ENCODE measurements around the gene ABR.
"Not testable (repeated sequence)": the region's sequence is repeated elsewhere in the genome, so short reads cannot be mapped to it uniquely, and the experiment has no call there.

ABR gene

DNA sequence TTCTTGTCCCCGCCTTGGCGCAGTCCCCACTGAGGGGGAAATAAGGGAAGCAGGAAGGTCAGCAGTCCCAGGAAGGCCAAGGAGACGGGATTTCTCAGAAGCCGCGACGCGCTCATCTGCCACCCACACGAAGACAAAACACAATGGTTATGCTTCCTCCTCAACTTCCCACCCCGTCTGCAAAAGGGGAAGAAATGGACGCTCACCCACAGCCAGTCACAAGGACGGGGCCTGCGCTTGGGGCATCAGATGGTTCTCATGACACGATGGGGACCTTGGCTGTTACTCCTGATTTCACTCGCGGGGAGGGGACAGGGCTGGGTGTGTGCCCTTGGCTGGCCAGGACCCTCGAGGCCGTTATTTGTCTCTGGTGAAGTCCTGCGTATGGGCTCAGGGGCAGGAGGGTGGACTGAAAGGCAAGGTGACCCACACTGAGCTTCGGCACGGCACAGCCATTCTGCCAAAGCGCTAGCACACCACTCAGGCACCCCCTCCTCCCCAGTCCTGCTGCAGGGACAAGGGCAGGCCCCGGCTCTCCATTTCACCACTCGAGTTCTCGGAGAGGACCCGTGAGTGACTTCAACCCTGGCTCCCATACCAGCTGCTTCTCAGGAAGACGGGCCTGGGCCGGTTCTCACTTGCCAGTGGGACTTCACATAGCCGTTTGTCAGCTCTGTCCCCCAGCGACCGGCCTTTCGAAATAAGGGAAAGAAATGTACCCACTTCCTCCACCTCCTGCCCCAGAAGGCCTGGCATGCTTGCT lies 84.5 kb downstream of the ABR start:
- no peak for DNase-seq (ENCODE audit: low read depth, low spot score)

DNA sequence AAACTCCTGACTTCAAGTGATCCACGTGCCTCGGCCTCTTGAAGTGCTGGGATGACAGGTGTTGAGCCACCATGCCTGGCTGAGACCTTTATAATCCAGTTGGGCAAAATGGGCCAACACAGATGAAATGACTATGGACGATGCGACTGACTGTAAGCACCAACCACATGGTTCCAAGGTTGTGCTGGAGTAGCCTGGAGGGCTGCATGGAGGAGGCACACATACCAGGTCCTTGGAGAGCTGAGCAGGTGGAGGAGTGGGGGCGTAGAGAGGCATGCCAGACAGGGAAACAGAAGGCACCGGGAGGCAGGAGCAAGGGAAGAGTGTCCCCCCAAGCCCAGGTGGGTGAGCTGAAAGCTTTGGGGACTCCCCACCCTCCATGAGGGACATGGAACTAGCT lies 85.2 kb downstream of the ABR start:
- no peak for DNase-seq (ENCODE audit: low read depth, low spot score)

DNA sequence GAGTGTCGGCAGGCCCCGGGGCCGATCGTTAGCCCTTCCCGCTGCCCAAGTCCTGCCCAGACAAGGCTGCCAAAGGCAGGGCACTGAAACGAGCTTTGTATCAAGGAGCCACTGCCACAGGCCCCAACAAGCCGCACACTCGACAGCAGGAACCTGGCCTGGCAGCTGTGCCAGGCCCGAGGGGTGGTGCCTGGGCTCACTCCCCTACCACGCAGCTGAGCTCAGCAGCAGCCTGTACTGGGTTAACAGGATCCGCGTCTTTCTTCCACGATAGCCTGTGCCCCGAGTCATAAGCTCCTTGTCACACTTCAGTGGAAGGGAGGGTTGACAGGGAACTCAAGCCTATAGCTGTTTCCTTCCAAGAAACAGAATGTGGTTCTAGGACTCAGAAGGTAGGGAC lies 87.9 kb downstream of the ABR start:
- DNase-seq (ENCODE audit: low read depth, low spot score): no peak

DNA sequence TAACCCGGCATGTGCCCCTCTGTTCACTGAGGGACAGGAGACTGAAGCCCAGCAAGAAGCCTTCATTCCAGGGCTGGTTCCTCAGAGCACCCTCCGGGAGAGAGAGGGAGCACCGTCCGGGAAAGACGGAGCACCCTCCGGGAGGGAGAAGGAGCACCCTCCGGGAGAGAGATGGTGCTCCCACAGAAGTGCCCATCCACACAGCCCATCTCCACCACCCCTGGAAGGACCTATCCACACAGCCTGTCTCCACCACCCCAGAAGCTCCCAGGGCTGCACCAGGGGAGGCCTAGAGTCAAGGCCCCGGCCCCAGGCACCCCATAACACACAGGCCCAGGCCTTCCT lies 88.6 kb downstream of the ABR start:
- no peak for DNase-seq (ENCODE audit: low read depth, low spot score)

DNA sequence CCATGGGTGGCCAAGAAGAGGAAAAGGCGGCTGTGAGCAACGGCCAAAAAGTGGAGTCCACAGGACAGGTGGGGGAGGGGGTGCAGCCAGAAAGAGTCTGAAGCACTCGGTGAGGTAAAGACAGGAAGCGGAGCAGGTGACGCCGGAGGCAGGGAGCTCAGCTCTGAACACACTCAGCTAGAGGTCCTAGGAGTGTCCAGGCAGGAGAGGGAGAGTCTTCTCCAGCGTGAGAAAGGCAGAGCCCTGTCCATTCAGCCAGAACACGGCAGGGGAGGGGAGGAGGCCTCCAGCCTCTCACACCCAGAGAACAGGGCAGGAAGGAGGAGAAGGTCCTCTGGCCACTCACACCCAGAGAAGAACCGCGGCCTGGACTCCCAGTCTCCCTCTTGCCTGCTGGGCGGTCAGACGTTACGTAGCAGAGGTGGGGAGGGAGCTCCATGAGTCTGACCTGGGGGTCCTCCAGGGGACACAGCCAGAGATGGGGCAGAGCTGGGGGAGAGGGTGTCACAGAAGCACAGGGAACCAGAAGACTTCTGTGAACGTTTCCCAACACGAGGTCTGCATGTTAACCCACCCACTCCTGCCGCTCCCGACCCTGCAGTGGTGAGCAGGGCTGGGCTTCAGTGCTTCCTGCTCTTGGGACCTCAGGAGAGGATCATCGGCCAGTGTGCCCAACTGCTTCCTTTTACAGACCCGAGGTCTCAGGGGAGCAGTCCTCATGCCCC lies 89.2 kb downstream of the ABR start:
- DNase-seq (ENCODE audit: low read depth, low spot score): no peak

DNA sequence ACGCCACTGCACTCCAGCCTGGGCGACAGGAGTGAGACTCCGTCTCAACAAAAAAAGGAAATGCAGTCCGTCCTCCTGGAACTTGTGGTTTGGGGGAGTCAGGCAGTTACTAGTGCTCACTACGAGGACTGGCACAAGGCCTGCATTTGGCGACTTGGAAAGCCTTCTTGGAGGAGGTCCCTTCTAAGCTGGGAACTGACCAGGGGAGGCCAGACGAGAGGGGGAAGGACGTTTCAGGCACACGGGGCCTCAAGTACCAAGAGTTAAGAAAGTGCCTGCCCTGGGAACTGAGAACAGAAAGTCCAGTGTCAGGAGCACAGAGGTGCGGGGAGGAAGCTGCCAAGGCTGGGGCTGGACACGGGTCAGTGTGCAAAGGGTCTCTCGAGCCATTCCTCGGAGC lies 89.9 kb downstream of the ABR start:
- DNase-seq (ENCODE audit: low read depth, low spot score): no peak

DNA sequence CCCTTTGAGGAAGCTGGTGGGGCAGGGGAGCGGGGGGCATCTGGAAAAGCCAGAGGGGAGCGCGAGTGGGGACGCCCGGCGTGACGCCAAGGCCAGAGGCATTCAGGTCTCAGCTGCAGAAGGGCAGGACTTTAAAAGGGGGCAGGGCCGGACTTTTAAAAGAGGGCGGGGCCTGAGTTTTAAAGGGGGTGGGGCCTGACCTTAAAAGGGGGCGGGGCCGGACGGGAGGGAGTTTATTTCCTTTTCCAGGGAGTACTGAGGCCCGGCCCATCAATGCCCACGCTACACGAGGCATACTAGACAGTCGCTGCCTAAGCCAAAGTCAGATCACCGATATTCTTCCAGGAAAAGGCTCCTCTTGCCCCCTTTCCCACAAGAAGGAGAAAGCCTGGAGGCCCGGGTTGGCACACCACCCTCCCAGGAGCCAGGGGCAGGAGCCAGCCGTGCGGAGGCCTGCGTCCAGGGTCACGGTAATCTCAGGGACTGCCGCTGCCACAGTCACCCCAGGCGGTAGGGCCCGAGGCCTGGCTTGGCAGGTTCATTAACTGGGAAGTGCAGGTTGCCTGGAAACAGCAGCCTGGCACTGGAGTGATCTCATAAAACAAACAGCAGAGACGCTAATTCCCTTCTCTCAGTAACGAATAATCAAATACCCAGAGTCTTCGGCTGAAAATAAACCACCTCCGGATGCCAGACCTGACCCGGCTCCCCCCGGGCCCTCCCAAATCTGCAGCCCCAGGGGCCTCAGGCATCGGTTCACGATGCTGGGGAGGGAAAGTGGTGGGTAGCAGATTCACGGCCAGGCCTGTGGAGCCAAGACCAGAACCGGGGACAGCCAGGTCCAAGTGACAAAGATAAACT lies 92.2 kb downstream of the ABR start:
- no peak for DNase-seq (ENCODE audit: low read depth, low spot score)

DNA sequence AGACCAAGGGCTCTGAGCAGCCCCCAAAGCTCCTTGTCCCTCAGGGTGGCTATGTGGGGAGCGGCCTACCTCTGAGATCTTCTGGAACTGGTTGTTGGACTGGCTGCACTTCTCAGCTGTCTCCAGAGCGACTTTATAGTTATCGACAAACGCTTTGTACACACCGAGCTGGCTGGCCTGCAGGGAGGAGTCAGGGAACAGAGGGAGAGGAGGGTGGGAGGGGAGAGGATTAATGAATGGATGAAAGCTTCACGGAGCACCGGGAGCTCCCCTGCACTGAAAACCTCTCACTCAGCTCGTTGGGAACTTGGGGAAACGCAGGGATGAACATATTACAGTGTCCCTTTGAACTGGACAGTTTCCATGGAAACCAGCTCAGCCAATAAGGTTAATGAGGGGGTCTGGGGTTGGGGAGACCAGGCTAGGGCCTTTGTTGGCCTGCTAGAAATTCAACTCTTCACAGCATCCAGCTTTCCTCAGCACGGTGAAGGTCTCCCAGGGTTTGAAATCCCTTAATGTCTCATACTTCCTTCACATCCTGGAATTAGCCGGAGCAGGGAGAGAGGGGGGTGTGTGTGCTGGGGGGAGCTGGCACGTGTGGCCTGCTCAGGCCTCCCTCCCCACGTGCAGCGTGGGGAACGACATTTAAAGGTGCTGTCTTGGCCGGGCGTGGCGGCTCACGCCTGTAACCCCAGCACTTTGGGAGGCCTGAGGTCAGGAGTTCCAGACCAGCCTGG lies 96.2 kb downstream of the ABR start:
- no peak for DNase-seq (ENCODE audit: low read depth, low spot score)

DNA sequence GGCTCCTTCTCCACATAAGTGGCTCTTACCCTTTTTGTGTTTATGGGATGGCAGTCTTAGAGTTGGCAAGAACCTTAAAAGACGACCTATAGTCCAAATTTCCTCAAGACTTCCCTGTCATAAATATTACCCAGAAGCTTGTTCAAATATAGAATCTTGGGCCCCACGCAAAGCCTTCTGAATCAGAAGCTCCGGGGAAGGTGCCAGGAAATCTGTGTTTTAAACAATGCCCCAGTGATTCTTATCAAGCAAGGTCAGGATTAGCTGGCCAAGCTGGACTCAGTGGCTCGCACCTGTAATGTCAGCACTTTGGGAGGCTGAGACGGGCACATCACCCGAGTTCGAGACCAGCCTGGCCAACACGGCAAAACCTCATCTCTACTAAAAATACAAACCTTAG lies 97.2 kb downstream of the ABR start:
- DNase-seq (ENCODE audit: low read depth, low spot score): no peak

DNA sequence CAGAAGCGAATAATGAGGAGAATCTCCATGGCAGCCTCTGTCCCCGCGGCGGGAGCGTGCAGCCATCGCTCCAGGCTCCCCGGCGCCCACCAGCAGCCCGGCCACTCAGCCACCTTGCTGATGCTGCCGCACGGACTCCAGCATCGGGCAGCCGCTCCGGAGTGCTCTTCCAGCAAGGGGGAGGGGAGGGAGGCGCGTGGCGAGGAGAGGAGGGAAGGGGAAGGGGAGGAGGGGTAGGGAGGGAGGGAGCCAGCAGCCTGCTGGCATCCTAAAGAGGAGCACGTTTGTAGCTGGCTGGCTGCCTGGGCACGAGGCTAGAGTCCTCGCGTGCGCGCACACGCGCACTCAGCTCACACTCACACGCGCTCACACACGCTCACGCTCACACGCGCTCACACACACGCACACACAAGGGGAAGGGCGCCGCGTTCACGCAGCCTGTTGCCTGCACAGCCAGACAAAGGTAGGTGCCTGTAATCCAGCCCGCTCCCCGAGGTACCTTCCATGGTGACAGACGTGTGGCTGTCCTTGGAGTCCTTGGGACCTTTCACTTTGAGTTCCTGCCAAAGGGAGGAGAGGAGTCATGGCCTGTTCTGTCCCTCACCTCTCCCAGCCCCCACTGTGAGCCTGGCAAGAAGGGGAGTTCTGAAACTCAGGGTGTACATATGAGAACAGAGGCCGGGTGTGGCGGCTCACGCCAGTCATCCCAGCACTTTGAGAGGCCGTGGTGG lies 100.8 kb downstream of the ABR start:
- DNase-seq (ENCODE audit: low read depth, low spot score): no peak

DNA sequence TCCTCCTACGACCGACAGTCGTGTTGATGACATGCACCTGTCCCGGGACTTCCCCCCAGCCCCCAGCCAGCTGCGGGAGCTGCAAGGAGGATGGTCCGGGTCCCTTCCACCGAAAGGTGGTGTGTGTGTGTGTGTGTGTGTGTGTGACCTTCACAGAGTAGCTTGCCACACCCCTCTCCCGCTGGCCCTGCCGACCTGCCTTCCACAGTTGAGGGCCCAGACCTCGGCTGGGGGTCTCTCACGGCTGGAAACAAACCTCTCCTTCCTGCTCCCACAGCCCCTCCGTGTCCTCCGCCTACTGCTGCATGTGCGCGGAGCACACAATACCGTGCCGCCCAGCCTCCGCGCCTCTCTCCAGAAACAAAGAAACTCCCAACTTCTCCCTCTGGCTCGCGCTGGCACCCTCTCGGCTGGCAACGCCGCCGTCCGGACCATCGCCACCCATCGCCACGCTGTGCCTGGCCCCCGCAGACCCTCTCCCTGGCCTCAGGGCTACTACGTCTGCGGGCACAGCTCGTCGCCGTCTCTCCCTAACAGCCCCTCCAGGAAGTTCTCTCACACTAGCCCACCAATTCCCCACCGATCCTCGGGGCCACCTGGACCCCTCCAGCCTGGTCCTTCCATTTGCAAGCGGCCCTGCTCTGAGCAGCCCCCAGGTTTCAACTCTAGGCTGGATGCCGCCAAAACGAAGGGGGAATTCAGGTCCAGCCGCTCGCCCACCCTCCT lies 101.6 kb downstream of the ABR start:
- DNase-seq (ENCODE audit: low read depth, low spot score): no peak

DNA sequence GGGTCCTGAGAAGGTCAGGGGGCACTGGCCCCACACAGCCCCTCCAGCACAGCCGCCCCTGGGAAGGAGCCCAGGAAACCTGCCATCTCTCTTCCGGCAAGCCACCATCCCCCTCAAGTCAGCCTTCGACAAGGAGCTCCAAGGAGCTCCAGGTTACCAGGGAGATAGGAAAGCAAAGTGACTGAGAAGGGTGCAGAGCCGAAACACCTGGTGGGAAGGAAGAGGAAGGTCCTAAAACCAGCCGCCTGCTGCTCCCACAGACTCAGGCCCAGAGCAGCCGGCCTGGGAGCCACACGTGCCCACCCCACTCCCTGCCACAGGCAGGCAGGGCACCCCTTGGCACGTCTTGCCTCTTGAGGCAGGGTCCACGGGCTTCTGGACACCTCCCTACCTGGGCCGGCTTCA lies 102.2 kb downstream of the ABR start:
- DNase-seq (ENCODE audit: low read depth, low spot score): no peak

DNA sequence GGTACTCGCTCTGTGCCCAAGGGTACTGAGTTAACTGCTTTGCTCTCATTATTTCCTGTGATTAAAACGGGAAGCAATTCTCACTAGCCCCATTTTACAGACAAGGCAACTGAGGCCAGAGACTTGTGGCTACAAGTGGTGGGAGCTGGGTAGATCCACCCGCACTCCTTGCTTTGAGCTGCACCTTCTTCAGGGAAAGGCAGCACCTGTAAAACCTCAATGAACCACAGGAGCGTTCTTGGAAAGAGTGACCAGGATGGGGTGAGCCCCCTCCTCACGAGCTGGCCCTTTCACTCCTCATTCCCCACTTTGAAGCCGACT lies 102.8 kb downstream of the ABR start:
- no peak for DNase-seq (ENCODE audit: low read depth, low spot score)

DNA sequence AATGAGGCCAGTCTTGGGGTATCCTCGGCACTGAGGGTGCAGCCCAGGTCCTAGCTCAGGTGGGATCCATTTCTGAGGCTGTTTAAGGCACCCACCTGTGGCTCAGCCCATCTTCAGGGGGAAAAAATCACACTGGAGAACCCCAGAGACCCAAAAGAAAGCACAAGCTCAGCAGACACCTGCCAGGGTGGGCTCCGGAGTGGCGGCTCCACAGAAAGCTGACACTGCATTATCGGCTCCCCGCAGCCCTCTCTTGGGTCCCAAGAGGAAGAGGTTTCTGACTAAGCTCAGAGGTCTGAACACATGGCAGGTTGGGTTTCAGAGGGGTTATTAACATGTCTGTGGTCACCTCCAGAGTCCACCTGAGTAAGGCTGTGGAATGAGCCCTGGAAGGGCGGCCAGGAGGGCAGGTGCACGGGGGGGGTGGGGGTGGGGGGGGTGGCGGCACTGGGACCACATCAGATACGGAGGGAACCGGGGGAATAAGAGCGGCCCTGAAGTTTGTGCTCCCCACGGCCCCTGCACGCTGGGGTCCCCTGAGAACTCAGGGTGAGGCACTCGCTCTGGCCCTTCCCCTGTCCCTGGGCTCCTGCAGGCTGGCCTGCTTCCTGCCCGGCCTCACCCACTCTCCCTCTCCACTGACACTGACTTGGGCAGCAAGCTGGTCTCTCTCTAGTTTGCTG lies 103.3 kb downstream of the ABR start:
- DNase-seq (ENCODE audit: low read depth, low spot score): no peak

DNA sequence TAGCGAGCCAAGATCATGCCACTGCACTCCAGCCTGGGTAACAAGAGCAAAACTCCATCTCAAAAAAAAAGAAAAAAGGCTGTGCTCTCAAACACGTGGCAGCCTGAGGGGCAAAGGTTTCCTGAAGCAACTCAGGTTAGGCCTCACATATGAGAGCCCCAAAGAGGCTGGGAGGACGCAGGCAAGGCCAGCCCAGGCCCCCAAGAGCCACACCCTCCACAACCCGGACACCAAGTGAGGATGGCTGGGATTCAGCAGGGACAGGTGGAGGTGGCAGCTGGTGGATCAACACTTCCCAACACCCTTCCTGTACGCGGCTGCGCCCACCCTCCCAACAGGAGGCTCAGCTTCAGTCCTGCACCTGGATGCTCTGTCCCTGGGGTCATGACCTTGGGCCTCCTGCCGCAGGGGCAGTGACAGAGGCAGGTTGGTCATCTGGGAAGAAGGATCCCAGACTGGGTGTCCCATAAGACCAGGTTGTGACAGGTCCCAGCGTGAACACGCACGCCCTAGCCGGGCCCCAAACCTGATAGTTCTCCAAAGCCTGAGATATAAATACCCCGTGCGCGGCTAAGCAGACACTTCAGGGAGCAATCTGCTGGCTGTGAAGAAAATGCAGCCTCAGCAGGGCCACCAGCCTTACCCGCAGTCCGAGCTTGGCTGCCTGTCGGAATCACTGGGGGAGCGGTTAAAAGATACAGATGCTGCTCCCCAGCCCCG lies 104.7 kb downstream of the ABR start:
- DNase-seq (ENCODE audit: low read depth, low spot score): no peak

DNA sequence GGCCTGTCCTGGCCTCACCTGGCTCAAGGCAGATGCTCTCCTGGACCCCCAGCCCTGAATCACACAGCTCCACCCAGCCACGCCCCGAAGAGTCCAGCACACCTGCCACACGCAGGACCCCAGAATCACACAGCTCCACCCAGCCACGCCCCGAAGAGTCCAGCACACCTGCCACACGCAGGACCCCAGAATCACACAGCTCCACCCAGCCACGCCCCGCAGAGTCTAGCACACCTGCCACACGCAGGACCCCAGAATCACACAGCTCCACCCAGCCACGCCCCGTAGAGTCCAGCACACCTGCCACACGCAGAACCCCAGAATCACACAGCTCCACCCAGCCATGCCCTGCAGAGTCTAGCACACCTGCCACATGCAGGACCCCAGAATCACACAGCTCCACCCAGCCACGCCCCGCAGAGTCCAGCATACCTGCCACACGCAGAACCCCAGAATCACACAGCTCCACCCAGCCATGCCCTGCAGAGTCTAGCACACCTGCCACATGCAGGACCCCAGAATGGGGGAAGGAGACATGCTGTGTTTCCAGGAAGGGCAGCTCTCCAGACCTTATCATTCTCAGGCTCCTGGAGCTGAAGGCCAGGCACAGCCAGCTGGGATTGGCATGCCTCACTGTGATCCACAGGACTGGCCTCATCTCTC lies 105.7 kb downstream of the ABR start:
- not testable (repeated sequence) for DNase-seq (ENCODE audit: low read depth, low spot score)

DNA sequence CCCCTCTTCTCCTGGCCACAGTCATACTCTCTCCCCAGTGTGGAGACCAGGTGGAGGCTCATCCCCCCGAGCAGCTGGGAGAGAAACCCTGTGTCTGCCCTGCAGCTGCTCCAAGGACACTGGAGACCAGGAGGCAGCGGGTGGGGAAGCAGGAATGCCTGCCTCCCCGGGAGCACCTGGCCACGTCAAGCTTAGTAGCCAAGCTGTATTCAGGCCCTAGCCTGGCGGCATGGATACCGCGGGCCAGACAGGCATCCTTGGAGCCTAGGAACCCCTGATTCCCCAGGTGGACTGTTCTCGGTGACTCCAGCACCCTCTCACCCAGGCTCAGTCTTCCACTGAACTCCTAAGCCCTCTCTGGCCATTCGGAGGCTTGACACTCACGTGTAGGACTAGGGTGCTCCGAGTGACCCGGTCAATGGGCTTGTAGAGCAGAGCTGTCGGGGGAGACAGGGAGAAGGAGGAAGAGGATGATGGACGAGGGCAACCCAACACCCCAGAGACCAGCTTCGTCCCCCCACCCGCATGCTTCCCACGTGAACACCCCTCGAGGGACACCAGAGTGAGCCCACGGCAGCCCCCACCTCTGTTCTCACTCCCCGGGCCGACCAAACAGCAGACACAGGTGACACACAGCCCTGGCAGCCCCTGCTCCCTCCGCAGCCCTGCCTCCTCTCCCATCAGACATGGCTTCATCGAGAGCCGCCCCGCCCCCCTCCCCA lies 106.4 kb downstream of the ABR start:
- no peak for DNase-seq (ENCODE audit: low read depth, low spot score)

DNA sequence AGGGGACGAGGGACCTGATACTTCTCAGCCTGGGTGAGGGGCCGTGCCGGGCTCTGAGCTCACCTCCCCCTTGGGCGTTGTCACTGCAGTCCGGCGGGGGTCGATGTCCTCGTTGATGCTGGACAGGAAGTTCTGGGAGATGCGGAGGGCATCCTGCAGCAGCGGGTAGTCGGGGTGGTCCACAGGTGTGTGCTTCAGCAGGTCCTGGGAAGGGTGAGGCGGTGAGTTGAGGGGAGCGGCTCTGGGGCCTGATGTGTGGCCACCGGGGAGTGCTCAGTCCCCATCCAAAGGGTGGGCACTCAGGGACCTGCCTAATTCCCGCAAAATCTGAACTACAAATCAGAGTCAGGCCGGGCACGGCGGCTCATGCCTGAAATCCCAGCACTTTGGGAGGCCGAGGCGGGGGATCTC lies 107.2 kb downstream of the ABR start:
- no peak for DNase-seq (ENCODE audit: low read depth, low spot score)

Data from activated CD4-positive, CD25-positive, alpha-beta regulatory T cell treated with anti-CD3 and anti-CD28 coated beads, Interleukin-2, amount 50 U/mL, for 16 hours (primary cell).